Left lung (tissue), 10 donors: ENCODE results near the gene L1TD1. TPM values are rescaled to one million over a fixed set of nuclear protein-coding genes. Genes with fewer than 3 reads are reported as not detected.

Experiments
- ATAC-seq: fragments of 200-7000 bp; cut with Tn5 transposase; one replicate; pipeline ENCODE4 v1.9.1; 2020; ENCODE audit warnings: moderate library complexity
- DNase-seq, 4 donors: peaks; one replicate each; pipeline ENCODE4 v3.0.0-alpha.2; 2013 to 2020
- H3K27ac ChIP-seq, 2 donors: fragments of 200-600 bp; sonication (generic) in 1 of 2; one replicate each; pipeline versions ENCODE4 v1.5.0 to v1.8.0; 2020 to 2021
- H3K27me3 ChIP-seq, 2 donors: fragments of 200-600 bp; sonication (generic) in 1 of 2; one replicate each; pipeline versions ENCODE4 v1.5.0 to v1.8.0; 2020 to 2021
- H3K36me3 ChIP-seq, 2 donors: fragments of 200-600 bp; sonication (generic) in 1 of 2; one replicate each; pipeline versions ENCODE4 v1.5.0 to v1.8.0; 2020 to 2021
- H3K4me1 ChIP-seq, 2 donors: fragments of 200-600 bp; one replicate each; pipeline ENCODE4 v1.8.0; 2021
- H3K4me3 ChIP-seq, 2 donors: fragments of 200-600 bp; sonication (generic) in 1 of 2; one replicate each; pipeline versions ENCODE4 v1.5.0 to v1.8.0; 2020 to 2021; ENCODE audit warnings: mild to moderate bottlenecking in 1 of 2
- H3K9me3 ChIP-seq, 2 donors: fragments of 200-600 bp; sonication (generic) in 1 of 2; one replicate each; pipeline versions ENCODE4 v1.5.0 to v1.8.0; 2020 to 2021
- CTCF ChIP-seq, 2 donors: fragments of 200-600 bp; sonication (generic) in 1 of 2; IDR thresholded peaks; one replicate each; pipeline versions ENCODE4 v1.5.0 to v1.8.0; 2021; ENCODE audit warnings: antibody characterized with exemption in 2 of 2
- intact Hi-C, 2 donors: fragments of 100-400 bp; cut with DNase I; formaldehyde crosslinking; loops; one replicate each; pipeline versions ENCODE4 v1.11.2 to v1.14.2; 2022
- polyA plus RNA-seq, 6 donors: library from polyadenylated mRNA; unstranded; fragments of 120-200 nt; gene quantifications; one replicate each; pipeline ENCODE4 v1.2.1, GENCODE V29; 2013; ENCODE audit not compliant: insufficient read length in 6 of 6
- total RNA-seq, 2 donors: library from RNA; stranded (reverse); fragmentation: NEBNext Ultra II Directional; extraction: Animal tissue kit (Norgen Biotek cat#: 25700); gene quantifications; one replicate each; pipeline ENCODE4 v1.2.1, GENCODE V29; 2021
- donor health status: DM: no; HTN: yes; CAD: no.
- donor health status: DM: no; HTN: no; CAD: no.

Gene L1TD1
- total and polyA plus RNA-seq, 8 donors = 0.93 to 8.4 (median 6.2) TPM

- Histone ChIP-seq H3K4me1 (no peaks in the 10 kb centered on the region), H3K36me3 (no peaks in the 10 kb centered on the region), H3K27ac (no peak overlapping the region), H3K4me3 (no peak overlapping the region), H3K27me3 (no peaks in the 10 kb centered on the region), H3K9me3 (no peaks in the 10 kb centered on the region)
- DNase-seq = no peak
- intact Hi-C loops = no loop called here
- no peak for ATAC-seq
- no peak for TF ChIP-seq CTCF (IDR thresholded peaks at IDR 0.05)
Observed at GRCh38 chr1:62187548-62187947, 7.1 kb upstream of the L1TD1 start.

DNA sequence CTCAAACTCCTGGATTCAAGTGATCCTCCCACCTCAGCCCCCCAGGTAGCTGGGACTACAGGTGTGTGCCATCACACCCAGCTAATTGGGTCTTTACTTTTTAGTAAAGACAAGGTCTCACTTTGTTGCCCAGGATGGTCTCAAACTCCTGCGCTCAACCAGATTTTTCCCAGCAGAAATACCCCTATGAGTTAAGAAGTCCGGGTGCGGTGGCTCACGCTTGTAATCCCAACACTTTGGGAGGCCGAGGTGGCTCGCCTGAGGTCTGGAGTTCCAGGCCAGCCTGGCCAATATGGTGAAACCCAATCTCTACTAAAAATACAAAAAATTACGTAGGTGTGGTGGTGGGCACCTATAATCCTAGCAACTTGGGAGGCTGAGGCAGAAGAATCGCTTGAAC lies 6.5 kb upstream of the L1TD1 start:
- ATAC-seq = no peak
- H3K27me3 ChIP-seq = no peaks in the 10 kb centered on the region
- intact Hi-C loops = no loop called here

DNA sequence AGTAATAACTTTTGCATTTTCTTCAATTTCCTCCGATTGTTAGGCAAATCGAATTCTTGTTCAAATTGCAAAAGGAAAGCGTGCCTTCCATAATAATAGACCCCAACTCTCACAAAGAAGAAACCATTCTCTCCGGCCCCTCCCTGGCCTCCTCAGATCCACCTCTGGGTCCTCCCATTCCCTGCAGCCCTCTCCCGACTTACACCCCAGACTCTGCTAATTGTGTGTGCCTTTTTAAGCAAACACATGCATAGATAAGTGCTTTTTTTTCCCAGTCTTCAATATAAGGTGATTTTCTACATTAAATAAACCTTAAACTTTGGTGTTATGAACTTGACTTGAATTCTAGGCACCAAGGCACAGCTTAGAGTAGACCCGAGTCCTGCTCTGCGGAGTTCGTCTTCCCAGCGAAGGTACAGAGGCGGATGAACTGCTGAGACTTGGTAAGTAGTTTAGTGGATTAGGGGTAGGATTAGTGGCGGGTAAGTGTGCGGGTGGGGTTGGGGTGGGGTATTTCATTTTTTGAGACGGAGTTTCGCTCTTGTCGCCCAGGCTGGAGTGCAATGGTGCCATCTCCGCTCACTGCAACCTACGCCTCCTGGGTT lies 1.5 kb downstream of the L1TD1 start:
- no peak for ATAC-seq
- no peak for TF ChIP-seq CTCF (IDR thresholded peaks at IDR 0.05)
- no peak for DNase-seq
- H3K9me3 ChIP-seq = no peaks in the 10 kb centered on the region
- peaks cover 7 to 46% of the 10 kb centered on the region in 2 donors for H3K27me3 ChIP-seq
- H3K27ac ChIP-seq = no peak overlapping the region
- intact Hi-C loops = no loop called here
- no peaks in the 10 kb centered on the region for H3K36me3 ChIP-seq
- no peak overlapping the region for H3K4me3 ChIP-seq
- H3K4me1 ChIP-seq = no peaks in the 10 kb centered on the region

More for the DNA sequence above, 6.5 kb upstream of the L1TD1 start:
- TF ChIP-seq CTCF (IDR thresholded peaks at IDR 0.05) = no peak
- H3K27ac ChIP-seq = no peak overlapping the region
- H3K36me3 ChIP-seq = no peaks in the 10 kb centered on the region
- H3K4me3 ChIP-seq = no peak overlapping the region
- no peaks in the 10 kb centered on the region for H3K9me3 ChIP-seq
- DNase-seq = no peak
- no peaks in the 10 kb centered on the region for H3K4me1 ChIP-seq

DNA sequence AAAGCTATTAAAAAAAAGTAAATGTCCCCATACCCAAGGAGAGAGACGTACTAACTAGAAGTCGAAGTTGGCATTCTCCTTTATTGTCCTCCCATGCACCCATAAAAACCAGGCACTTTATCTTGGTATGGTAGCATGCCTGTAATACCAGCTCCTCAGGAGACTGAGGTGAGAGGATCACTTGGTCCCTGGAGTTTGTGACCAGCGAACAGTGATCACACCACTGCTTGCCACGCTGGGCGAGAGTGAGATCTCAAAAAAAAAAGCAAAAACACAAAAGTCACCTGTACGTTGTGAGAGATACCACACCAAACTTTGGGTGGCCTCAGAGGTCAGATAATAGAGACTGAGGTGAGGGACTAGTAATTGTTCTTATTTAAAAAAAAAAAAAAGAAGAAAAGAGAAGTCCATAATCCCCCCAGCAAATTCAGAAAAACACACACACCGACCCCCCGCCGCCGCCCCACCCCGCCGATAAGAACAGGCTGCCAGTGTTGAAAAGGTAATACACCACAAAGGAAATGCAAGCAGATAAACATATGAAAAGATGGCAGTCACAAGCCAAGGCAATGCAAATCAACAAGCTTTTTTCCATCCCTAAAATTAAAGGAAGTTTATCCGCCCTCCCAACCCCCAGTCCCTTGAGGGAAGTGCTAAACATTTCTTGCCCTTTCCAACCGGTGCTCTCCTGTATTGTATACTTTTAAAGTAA lies 3.6 kb downstream of the L1TD1 start:
- Histone ChIP-seq H3K9me3 (no peaks in the 10 kb centered on the region), H3K4me1 (no peaks in the 10 kb centered on the region), H3K36me3 (no peaks in the 10 kb centered on the region), H3K27ac (no peak overlapping the region), H3K27me3 (peaks cover 7 to 46% of the 10 kb centered on the region in 2 donors), H3K4me3 (no peak overlapping the region)
- TF ChIP-seq CTCF (IDR thresholded peaks at IDR 0.05) = no peak
- ATAC-seq = no peak
- intact Hi-C loops = no loop called here
- no peak for DNase-seq

- Histone ChIP-seq H3K36me3 (no peaks in the 10 kb centered on the region), H3K4me3 (no peak overlapping the region), H3K27me3 (peaks cover 7 to 42% of the 10 kb centered on the region in 2 donors), H3K9me3 (no peaks in the 10 kb centered on the region), H3K27ac (no peak overlapping the region), H3K4me1 (no peaks in the 10 kb centered on the region)
- ATAC-seq = no peak
- no peak for TF ChIP-seq CTCF (IDR thresholded peaks at IDR 0.05)
- DNase-seq = peak in 1 of 4 donors; percentile 6
- intact Hi-C loops = no loop called here
Observed at GRCh38 chr1:62198781-62199125, 4.1 kb downstream of the L1TD1 start.
